GM12865 (cell line): ENCODE data around the gene DCN.

Experiments
- DNase-seq: peaks from one replicate; pipeline ENCODE4 v3.0.0; 2010; ENCODE audit warnings: low read depth
- H3K4me3 ChIP-seq: 2 replicates; pipeline ENCODE4 v1.5.1; 2011; ENCODE audit warnings: mild to moderate bottlenecking, low read depth, low read length, control low read depth
- TF ChIP-seq, protein P1 (sequence below): IDR thresholded peaks from 2 replicates; pipeline ENCODE4 v1.5.1; 2011; ENCODE audit warnings: low read length, control low read depth, low read depth, inconsistent platforms; ENCODE audit not compliant: insufficient read depth; ENCODE audit errors: missing control alignments

DCN gene

DNA sequence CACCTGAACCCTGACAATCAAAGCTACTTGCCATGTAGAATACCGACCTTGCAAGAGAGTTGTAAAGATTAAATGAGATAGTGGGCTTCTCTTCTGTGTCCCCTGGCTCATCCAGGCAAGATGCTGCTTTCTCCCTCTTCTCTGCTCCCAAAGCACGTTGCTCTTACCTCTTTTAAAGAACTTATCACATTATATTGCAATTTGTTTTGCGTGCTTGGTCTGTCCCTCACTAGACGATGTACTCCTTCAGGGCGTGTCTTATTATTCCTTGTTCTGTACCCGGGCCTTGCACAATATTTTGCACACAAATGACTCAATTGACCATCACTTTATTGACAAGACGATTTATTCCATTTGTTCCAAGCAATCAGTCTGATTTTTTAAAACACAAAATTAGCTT, 3.3 kb downstream of the DCN start:
- no peak overlapping the region for H3K4me3 ChIP-seq
- no peak for DNase-seq
- TF ChIP-seq, protein P1, sequence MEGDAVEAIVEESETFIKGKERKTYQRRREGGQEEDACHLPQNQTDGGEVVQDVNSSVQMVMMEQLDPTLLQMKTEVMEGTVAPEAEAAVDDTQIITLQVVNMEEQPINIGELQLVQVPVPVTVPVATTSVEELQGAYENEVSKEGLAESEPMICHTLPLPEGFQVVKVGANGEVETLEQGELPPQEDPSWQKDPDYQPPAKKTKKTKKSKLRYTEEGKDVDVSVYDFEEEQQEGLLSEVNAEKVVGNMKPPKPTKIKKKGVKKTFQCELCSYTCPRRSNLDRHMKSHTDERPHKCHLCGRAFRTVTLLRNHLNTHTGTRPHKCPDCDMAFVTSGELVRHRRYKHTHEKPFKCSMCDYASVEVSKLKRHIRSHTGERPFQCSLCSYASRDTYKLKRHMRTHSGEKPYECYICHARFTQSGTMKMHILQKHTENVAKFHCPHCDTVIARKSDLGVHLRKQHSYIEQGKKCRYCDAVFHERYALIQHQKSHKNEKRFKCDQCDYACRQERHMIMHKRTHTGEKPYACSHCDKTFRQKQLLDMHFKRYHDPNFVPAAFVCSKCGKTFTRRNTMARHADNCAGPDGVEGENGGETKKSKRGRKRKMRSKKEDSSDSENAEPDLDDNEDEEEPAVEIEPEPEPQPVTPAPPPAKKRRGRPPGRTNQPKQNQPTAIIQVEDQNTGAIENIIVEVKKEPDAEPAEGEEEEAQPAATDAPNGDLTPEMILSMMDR, result no peak

DNA sequence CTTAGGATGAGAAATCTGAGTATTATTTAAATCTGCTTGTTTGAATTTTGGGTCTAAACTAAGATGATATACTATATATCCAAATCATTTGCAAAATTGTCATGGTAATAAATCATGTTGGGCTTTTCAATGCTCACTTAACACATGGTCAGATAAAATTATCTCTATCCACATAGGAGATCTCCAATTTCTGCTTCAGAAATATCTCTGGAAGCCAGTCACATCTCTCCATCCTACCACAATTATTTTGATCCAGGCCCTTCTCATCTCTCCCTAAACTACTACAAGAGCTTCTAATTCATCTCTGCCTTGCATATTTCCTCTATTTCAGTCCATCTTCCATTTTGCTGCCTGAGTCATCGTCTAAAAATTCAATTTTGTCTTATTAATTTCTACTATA, 3.8 kb downstream of the DCN start:
- no peak for DNase-seq
- no peak overlapping the region for H3K4me3 ChIP-seq
- TF ChIP-seq, protein P1, result no peak

DNA sequence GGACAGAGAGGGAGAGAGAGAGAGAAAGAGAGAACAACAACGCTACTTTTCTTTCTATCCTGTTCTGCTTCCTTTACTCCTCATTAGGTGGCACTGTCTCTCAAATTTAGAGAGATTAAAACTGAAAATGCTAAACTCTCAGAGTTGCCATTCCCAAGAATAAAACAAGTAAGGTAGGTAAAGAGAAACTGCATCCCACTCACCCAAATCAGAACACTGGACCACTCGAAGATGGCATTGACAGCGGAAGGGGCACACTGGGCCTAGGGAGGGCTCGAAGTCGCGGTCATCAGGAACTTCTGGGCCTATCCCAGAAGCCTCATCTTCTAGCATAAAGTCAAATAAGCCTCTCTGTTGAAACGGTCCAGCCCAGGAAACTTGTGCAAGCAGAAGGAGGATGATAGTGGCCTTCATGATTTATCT, 4.5 kb downstream of the DCN start:
- no peak overlapping the region for H3K4me3 ChIP-seq
- TF ChIP-seq, protein P1, result peak; percentile 21
- DNase-seq, result no peak

DNA sequence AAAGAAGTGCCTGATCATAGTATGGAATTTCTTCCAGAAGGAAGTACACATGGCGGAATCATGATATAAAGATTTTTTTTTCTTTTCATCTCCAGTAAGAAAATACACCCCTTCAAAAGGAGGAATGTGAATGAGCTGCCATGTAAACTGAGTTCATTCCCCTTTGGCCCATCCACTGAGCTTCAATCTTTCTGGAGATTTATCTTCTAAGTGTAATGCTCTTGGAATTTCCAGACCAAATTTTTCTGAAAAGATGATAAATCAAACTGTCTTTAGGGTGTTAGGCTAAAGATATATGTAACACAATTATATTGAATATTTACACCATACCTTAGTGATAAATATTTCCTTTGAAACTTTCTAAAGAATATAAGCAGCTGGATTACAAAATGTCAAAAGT, 5.2 kb downstream of the DCN start:
- DNase-seq, result no peak
- no peak overlapping the region for H3K4me3 ChIP-seq
- TF ChIP-seq, protein P1, result no peak

DNA sequence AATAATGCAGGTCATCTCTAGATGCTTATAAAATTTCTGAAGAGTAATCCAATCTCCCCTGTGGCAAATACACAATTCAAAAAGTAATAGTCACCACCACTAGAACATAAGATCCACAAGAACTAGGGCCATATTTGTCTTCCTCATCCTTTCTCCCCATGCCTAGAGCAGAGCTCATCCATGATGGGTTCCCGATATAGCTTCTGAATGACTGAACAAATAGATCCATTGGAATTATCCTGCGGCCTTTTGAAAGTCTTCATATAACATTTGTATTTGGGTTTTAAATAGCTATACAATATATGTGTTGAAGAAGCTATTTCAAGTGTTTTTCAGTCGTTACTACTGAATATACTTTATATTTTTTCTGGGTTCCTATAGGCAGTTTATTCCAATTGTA, 5.7 kb downstream of the DCN start:
- no peak for DNase-seq
- no peak overlapping the region for H3K4me3 ChIP-seq
- TF ChIP-seq, protein P1, result no peak

DNA sequence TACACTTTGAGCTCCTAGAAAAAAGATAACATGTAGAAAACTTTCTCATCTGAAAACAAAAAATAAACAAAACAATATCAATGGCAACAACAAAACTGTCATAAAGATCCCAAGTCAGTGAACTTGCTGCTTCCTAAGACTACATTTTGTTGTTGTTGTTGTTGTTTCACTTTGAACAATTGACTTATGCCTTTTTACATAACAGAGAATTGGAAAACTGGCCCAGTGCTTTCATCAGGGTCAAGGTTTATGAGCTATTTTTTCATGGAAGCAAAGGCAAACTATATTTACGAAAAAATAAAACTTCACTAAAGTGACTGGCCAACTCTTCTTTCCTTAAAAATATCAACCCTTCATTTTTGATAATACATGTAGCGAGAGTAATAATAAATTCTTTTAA, 6.3 kb downstream of the DCN start:
- TF ChIP-seq, protein P1, result no peak
- no peak overlapping the region for H3K4me3 ChIP-seq
- no peak for DNase-seq

DNA sequence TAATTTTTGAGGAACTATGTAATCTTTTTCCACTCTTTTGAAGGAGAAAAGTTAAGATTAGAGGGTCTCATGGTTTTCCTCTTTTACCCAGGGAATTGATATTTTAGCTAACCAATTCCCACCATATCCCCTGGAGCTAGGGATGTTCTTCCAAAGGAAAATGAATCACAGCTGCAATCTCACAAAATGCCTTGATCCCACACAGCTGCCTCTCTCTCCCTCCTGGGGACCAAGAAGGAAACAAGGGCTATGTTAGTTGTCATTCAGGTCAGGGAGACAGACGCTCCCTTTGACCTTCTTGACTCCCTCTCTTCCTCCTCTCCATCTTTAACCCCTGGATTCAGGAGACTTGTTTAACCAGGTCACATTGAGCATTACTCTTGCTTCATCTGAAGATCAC, 9.5 kb downstream of the DCN start:
- no peak overlapping the region for H3K4me3 ChIP-seq
- DNase-seq, result no peak
- TF ChIP-seq, protein P1, result no peak
